HepG2 (cell line): ENCODE measurements around the gene CAB39. TPM values are rescaled to one million over a fixed set of nuclear protein-coding genes. Genes with fewer than 3 reads are reported as not detected.

Source experiments
- ATAC-seq: fragments of 200-7000 bp; cut with Tn5 transposase; 3 replicates; pipeline ENCODE4 v1.9.1; 2020; ENCODE audit warnings: mild to moderate bottlenecking, moderate library complexity
- BruUV-seq: library from RNA; stranded (reverse); fragments of 400-500 nt; replicated peaks from 2 replicates; lab custom pipeline; 2021; lab: Mats Ljungman, UMichigan
- CTCF ChIA-PET: fragments of 300-600 bp; formaldehyde crosslinking; extraction: SDS; loops from one replicate; lab custom pipeline; 2021; ENCODE audit warnings: low total read pairs, inconsistent platforms, low intra/inter-chr PET ratio; lab: Yijun Ruan, JAX
- POLR2A ChIA-PET: fragments of 350-600 bp; sonication (Branson Sonifier 250); formaldehyde crosslinking; loops from one replicate; lab custom pipeline; 2020; ENCODE audit warnings: antibody characterized with exemption, inconsistent platforms; lab: Yijun Ruan, JAX
- DNase-seq: peaks from one replicate; pipeline ENCODE4 v3.0.0-alpha.2; 2015; ENCODE audit warnings: low spot score
- FAIRE-seq: peaks from 3 replicates; lab custom pipeline; 2011; peaks lifted over from hg19 to GRCh38; lab: Jason Lieb, UNC
- H2AFZ ChIP-seq: one replicate; pipeline ENCODE4 v1.6.1; 2011; ENCODE audit warnings: low read length, inconsistent platforms
- H3K27ac ChIP-seq: fragments of 300-600 bp; 3 replicates; pipeline ENCODE4 v1.8.0; 2011; ENCODE audit warnings: mixed run types, mild to moderate bottlenecking, mixed read lengths, low read length, inconsistent platforms; ENCODE audit not compliant: insufficient read depth; ENCODE audit errors: extremely low read length
- H3K27me3 ChIP-seq, 2 experiments: fragments of 200-600 bp in 1 of 2; 2 replicates in 1 of 2; 3 replicates in 1 of 2; pipeline versions ENCODE4 v1.6.0 to v1.8.0; 2011; ENCODE audit warnings: low read length in 2 of 2, mild to moderate bottlenecking in 2 of 2, moderate library complexity in 2 of 2, inconsistent platforms in 1 of 2; ENCODE audit not compliant: insufficient read depth in 2 of 2, control insufficient read depth in 1 of 2
- H3K36me3 ChIP-seq, 2 experiments: fragments of 200-600 bp in 1 of 2; replicated peaks in 1 of 2; 2 replicates in 1 of 2; 3 replicates in 1 of 2; pipeline versions ENCODE4 v1.5.1 to v1.8.0; 2011; ENCODE audit warnings: low read length in 2 of 2, inconsistent platforms in 1 of 2; ENCODE audit not compliant: insufficient read depth in 2 of 2, control insufficient read depth in 1 of 2
- H3K4me1 ChIP-seq: 2 replicates; pipeline ENCODE4 v1.5.1; 2012; ENCODE audit warnings: low read length, inconsistent platforms; ENCODE audit not compliant: insufficient read depth
- H3K4me2 ChIP-seq: 2 replicates; pipeline ENCODE4 v1.6.0; 2011; ENCODE audit warnings: low read depth, low read length, inconsistent platforms
- H3K4me3 ChIP-seq, 3 experiments: fragments of 200-600 bp in 1 of 3; sonication (generic), shearing (Covaris generic) in 1 of 3; replicated peaks in 1 of 3; 2 replicates each; pipeline ENCODE4 v1.5.1; 2011 to 2016; ENCODE audit warnings: low read length in 3 of 3, inconsistent platforms in 2 of 3, low read depth in 2 of 3, mild to moderate bottlenecking in 2 of 3, control low read depth in 1 of 3, mixed read lengths in 1 of 3; ENCODE audit not compliant: insufficient read depth in 1 of 3
- H3K79me2 ChIP-seq: one replicate; pipeline ENCODE4 v1.6.1; 2011; ENCODE audit warnings: low read length, inconsistent platforms; ENCODE audit not compliant: insufficient read depth
- H3K9ac ChIP-seq: 2 replicates; pipeline ENCODE4 v1.6.0; 2011; ENCODE audit warnings: mild to moderate bottlenecking, low read depth, low read length, inconsistent platforms; ENCODE audit not compliant: insufficient read depth
- H3K9me3 ChIP-seq: 2 replicates; pipeline ENCODE4 v1.5.1; 2012; ENCODE audit warnings: mild to moderate bottlenecking, low read length
- H4K20me1 ChIP-seq: 2 replicates; pipeline ENCODE4 v1.6.0; 2011; ENCODE audit warnings: inconsistent platforms, mild to moderate bottlenecking, low read length, moderate library complexity; ENCODE audit not compliant: insufficient read depth
- ONECUT2 ChIP-seq: sonication (generic); formaldehyde crosslinking; IDR thresholded peaks from 2 replicates; pipeline ENCODE4 v1.4.0; 2020; ENCODE audit warnings: missing genetic modification reagents
- ZNF703 ChIP-seq: sonication (generic); formaldehyde crosslinking; IDR thresholded peaks from 2 replicates; pipeline ENCODE4 v1.5.1; 2020; ENCODE audit warnings: missing genetic modification reagents, mild to moderate bottlenecking, moderate library complexity, borderline replicate concordance
- WGBS: methylation state at CpG from one replicate; pipeline ENCODE4 v1.1.6; 2017; ENCODE audit warnings: low lambda C conversion rate; 5-methylcytosine and 5-hydroxymethylcytosine counted together
- in situ Hi-C: cut with HindIII; loops from 2 replicates; pipeline ENCODE4 v1.10.0; 2017; ENCODE audit warnings: low pct_unique_long_range_greater_than_20kb; ENCODE audit not compliant: extremely low pct_ligation_motif_present
- intact Hi-C: fragments of 100-400 bp; cut with micrococcal nuclease; formaldehyde crosslinking; loops from one replicate; pipeline ENCODE4 v1.10.0; 2022; ENCODE audit not compliant: unreplicated experiment
- polyA plus RNA-seq, 8 experiments: library from polyadenylated mRNA; depleted of rRNA in 3 of 8; stranded (reverse) in 7 of 8; unstranded in 1 of 8; fragments of >200 nt; fragmentation: Illumina TruSeq in 4 of 8; extraction: Trizol in 4 of 8; gene quantifications; 2 replicates each; pipeline versions ENCODE4 v1.2.1 to v1.2.3, GENCODE V29; 2011 to 2016; ENCODE audit warnings: low read depth in 4 of 8, missing spikeins in 1 of 8, mixed read lengths in 1 of 8; ENCODE audit not compliant: insufficient read depth in 1 of 8
- total RNA-seq, 5 experiments: library from RNA; depleted of rRNA; stranded (reverse); fragments of >200 nt; fragmentation: Illumina TruSeq; extraction: Trizol; gene quantifications; 2 replicates each; pipeline ENCODE4 v1.2.3, GENCODE V29; 2016; ENCODE audit warnings: low read depth in 1 of 5
- TF ChIP-seq, protein P1 (sequence below), 2 experiments: fragments of 450-650 bp in 1 of 2; sonication (generic) in 1 of 2; formaldehyde crosslinking in 1 of 2; IDR thresholded peaks; 2 replicates each; pipeline versions ENCODE4 v1.6.1 to v1.8.0; 2016 to 2022; ENCODE audit warnings: antibody characterized with exemption in 1 of 2, mild to moderate bottlenecking in 1 of 2, missing genetic modification reagents in 1 of 2
- TF ChIP-seq, protein P2 (sequence below): sonication (generic); formaldehyde crosslinking; IDR thresholded peaks from 2 replicates; pipeline ENCODE4 v1.5.0; 2020; ENCODE audit warnings: mild to moderate bottlenecking, missing genetic modification reagents, borderline replicate concordance
- TF ChIP-seq, protein P3 (sequence below): sonication (generic); formaldehyde crosslinking; IDR thresholded peaks from 2 replicates; pipeline ENCODE4 v1.4.0; 2020; ENCODE audit warnings: mild to moderate bottlenecking, low read depth, missing genetic modification reagents
- TF ChIP-seq, protein P4 (sequence below): fragments of 450-650 bp; IDR thresholded peaks from 2 replicates; pipeline ENCODE4 v1.6.1; 2017

The CAB39 gene
- total and polyA plus RNA-seq, 2 of the 13 experiments (the other 11 are each of a cell fraction or from before 2014, with no cell fraction given), result 19.3 to 45.3 TPM

DNA sequence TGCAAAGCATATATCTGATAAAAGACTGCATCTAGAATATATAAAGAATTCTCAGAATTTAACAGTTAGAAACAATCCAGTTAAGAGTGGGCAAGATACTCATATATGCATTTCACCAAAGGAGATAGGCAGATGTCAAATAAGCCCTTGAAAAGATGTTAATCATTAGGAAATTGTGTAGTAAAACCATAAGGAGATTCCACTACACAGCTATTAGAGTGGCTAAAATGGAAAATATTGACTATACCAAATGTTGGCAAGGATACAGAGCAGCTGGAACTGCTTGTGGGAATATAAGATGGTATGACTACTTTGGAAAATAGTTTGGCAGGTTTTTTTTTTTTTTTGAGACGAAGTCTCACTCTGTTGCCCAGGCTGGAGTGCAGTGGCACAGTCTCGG lies 59.5 kb downstream of the CAB39 start (continued):
- TF ChIP-seq, protein P1, sequence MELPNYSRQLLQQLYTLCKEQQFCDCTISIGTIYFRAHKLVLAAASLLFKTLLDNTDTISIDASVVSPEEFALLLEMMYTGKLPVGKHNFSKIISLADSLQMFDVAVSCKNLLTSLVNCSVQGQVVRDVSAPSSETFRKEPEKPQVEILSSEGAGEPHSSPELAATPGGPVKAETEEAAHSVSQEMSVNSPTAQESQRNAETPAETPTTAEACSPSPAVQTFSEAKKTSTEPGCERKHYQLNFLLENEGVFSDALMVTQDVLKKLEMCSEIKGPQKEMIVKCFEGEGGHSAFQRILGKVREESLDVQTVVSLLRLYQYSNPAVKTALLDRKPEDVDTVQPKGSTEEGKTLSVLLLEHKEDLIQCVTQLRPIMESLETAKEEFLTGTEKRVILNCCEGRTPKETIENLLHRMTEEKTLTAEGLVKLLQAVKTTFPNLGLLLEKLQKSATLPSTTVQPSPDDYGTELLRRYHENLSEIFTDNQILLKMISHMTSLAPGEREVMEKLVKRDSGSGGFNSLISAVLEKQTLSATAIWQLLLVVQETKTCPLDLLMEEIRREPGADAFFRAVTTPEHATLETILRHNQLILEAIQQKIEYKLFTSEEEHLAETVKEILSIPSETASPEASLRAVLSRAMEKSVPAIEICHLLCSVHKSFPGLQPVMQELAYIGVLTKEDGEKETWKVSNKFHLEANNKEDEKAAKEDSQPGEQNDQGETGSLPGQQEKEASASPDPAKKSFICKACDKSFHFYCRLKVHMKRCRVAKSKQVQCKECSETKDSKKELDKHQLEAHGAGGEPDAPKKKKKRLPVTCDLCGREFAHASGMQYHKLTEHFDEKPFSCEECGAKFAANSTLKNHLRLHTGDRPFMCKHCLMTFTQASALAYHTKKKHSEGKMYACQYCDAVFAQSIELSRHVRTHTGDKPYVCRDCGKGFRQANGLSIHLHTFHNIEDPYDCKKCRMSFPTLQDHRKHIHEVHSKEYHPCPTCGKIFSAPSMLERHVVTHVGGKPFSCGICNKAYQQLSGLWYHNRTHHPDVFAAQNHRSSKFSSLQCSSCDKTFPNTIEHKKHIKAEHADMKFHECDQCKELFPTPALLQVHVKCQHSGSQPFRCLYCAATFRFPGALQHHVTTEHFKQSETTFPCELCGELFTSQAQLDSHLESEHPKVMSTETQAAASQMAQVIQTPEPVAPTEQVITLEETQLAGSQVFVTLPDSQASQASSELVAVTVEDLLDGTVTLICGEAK (IDR thresholded peaks at IDR 0.05), result no peak
- TF ChIP-seq, protein P1 (CRISPR knock-in tag; IDR thresholded peaks at IDR 0.05), result no peak

- no peak overlapping the region for H3K4me2 ChIP-seq
- ATAC-seq, result no peak
- intact Hi-C loops (no loop called here), in situ Hi-C loops (no loop called here)
- H3K9ac ChIP-seq, result no peak overlapping the region
- CTCF ChIA-PET, result no interaction called here
- peaks cover 1 to 7% of the 10 kb centered on the region in 2 experiments; a peak in 3 of 5 replicates for H3K36me3 ChIP-seq
- POLR2A ChIA-PET, result no interaction called here
- H3K4me1 ChIP-seq, result no peaks in the 10 kb centered on the region
- FAIRE-seq, result no peak
- 94% methylated on average over 4 of the region's 4 CpGs for WGBS
- H3K27me3 ChIP-seq, result no peaks in the 10 kb centered on the region
- no peak for DNase-seq
- no peaks in the 10 kb centered on the region for H3K9me3 ChIP-seq
- H3K27ac ChIP-seq, result no peak overlapping the region
- peaks cover 6% of the 10 kb centered on the region for H3K79me2 ChIP-seq
- BruUV-seq, result no TSS peak
- no peak overlapping the region for H2AFZ ChIP-seq
- no peaks in the 10 kb centered on the region for H4K20me1 ChIP-seq
- no peak overlapping the region for H3K4me3 ChIP-seq
- TF ChIP-seq, protein P2, sequence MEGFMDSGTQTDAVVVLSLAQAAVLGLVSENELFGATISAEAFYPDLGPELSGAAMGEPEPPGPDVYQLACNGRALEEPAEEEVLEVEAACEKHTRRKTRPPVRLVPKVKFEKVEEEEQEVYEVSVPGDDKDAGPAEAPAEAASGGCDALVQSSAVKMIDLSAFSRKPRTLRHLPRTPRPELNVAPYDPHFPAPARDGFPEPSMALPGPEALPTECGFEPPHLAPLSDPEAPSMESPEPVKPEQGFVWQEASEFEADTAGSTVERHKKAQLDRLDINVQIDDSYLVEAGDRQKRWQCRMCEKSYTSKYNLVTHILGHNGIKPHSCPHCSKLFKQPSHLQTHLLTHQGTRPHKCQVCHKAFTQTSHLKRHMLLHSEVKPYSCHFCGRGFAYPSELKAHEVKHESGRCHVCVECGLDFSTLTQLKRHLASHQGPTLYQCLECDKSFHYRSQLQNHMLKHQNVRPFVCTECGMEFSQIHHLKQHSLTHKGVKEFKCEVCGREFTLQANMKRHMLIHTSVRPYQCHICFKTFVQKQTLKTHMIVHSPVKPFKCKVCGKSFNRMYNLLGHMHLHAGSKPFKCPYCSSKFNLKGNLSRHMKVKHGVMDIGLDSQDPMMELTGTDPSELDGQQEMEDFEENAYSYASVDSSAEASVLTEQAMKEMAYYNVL (CRISPR knock-in tag), result no peak
- TF ChIP-seq, protein P3, sequence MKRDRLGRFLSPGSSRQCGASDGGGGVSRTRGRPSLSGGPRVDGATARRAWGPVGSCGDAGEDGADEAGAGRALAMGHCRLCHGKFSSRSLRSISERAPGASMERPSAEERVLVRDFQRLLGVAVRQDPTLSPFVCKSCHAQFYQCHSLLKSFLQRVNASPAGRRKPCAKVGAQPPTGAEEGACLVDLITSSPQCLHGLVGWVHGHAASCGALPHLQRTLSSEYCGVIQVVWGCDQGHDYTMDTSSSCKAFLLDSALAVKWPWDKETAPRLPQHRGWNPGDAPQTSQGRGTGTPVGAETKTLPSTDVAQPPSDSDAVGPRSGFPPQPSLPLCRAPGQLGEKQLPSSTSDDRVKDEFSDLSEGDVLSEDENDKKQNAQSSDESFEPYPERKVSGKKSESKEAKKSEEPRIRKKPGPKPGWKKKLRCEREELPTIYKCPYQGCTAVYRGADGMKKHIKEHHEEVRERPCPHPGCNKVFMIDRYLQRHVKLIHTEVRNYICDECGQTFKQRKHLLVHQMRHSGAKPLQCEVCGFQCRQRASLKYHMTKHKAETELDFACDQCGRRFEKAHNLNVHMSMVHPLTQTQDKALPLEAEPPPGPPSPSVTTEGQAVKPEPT, result no peak
- TF ChIP-seq ZNF703 (CRISPR knock-in tag), result no peak
- TF ChIP-seq, protein P4, sequence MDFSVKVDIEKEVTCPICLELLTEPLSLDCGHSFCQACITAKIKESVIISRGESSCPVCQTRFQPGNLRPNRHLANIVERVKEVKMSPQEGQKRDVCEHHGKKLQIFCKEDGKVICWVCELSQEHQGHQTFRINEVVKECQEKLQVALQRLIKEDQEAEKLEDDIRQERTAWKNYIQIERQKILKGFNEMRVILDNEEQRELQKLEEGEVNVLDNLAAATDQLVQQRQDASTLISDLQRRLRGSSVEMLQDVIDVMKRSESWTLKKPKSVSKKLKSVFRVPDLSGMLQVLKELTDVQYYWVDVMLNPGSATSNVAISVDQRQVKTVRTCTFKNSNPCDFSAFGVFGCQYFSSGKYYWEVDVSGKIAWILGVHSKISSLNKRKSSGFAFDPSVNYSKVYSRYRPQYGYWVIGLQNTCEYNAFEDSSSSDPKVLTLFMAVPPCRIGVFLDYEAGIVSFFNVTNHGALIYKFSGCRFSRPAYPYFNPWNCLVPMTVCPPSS, result no peak
- no peak for TF ChIP-seq ONECUT2 (CRISPR knock-in tag)
Measured at GRCh38 chr2:230773039-230773773, 60.6 kb downstream of the CAB39 start.
